Measurements from ENCODE around the gene ROCK1.

Gene ROCK1

GRCh38 chr18:21105936-21106335, 5.7 kb downstream of the ROCK1 start:
- DNase-seq (ENCODE audit: low read depth) = no peak

GRCh38 chr18:21101172-21101571, 10.4 kb downstream of the ROCK1 start:
- no peak for DNase-seq (ENCODE audit: low read depth)

GRCh38 chr18:21100678-21101077, 10.9 kb downstream of the ROCK1 start:
- DNase-seq (ENCODE audit: low read depth) = no peak

GRCh38 chr18:21100146-21100545, 11.5 kb downstream of the ROCK1 start:
- no peak for DNase-seq (ENCODE audit: low read depth)

GRCh38 chr18:21099442-21099841, 12.2 kb downstream of the ROCK1 start:
- no peak for DNase-seq (ENCODE audit: low read depth)

- DNase-seq (ENCODE audit: low read depth) = no peak
These were observed 14.9 kb downstream of the ROCK1 start for GRCh38 chr18:21096760-21097159.

GRCh38 chr18:21093133-21093532, 18.5 kb downstream of the ROCK1 start:
- DNase-seq (ENCODE audit: low read depth) = no peak

GRCh38 chr18:21090680-21091079, 20.9 kb downstream of the ROCK1 start:
- no peak for DNase-seq (ENCODE audit: low read depth)

- DNase-seq (ENCODE audit: low read depth) = peak; percentile 50
These were observed 25.9 kb downstream of the ROCK1 start for GRCh38 chr18:21085579-21086166.

- DNase-seq (ENCODE audit: low read depth) = no peak
These were observed 27.0 kb downstream of the ROCK1 start for GRCh38 chr18:21084511-21085078.

- no peak for DNase-seq (ENCODE audit: low read depth)
These were observed 28.6 kb downstream of the ROCK1 start for GRCh38 chr18:21083017-21083416.

GRCh38 chr18:21081426-21081825, 30.2 kb downstream of the ROCK1 start:
- no peak for DNase-seq (ENCODE audit: low read depth)

GRCh38 chr18:21080576-21080975, 31.0 kb downstream of the ROCK1 start:
- no peak for DNase-seq (ENCODE audit: low read depth)

- no peak for DNase-seq (ENCODE audit: low read depth)
These were observed 37.0 kb downstream of the ROCK1 start for GRCh38 chr18:21074336-21075323.

- DNase-seq (ENCODE audit: low read depth) = no peak
These were observed 38.4 kb downstream of the ROCK1 start for GRCh38 chr18:21073180-21073579.

- DNase-seq (ENCODE audit: low read depth) = no peak
These were observed 40.5 kb downstream of the ROCK1 start for GRCh38 chr18:21071071-21071470.

GRCh38 chr18:21069468-21069867, 42.1 kb downstream of the ROCK1 start:
- DNase-seq (ENCODE audit: low read depth) = no peak

- peak; percentile 55 for DNase-seq (ENCODE audit: low read depth)
These were observed 47.3 kb downstream of the ROCK1 start for GRCh38 chr18:21064347-21064746.

GRCh38 chr18:21063011-21063410, 48.6 kb downstream of the ROCK1 start:
- no peak for DNase-seq (ENCODE audit: low read depth)

- DNase-seq (ENCODE audit: low read depth) = no peak
These were observed 54.5 kb downstream of the ROCK1 start for GRCh38 chr18:21057112-21057511.

- DNase-seq (ENCODE audit: low read depth) = no peak
These were observed 55.1 kb downstream of the ROCK1 start for GRCh38 chr18:21056545-21056944.

GRCh38 chr18:21054252-21054821, 57.3 kb downstream of the ROCK1 start:
- no peak for DNase-seq (ENCODE audit: low read depth)

GRCh38 chr18:21053127-21053526, 58.5 kb downstream of the ROCK1 start:
- peak; percentile 91 for DNase-seq (ENCODE audit: low read depth)

All from iris pigment epithelial cell (primary cell).